SU-DHL-6 (cell line): ENCODE data around the gene WT1.

Experiments
- H2AFZ ChIP-seq: fragments of 200-600 bp; sonication (generic); 2 replicates; pipeline ENCODE4 v1.6.1; 2014; ENCODE audit warnings: low read depth, mild to moderate bottlenecking, moderate library complexity, mixed read lengths, antibody characterized with exemption, low read length; ENCODE audit not compliant: severe bottlenecking
- H3F3A ChIP-seq: fragments of 200-600 bp; shearing (Covaris generic); 2 replicates; pipeline ENCODE4 v1.6.0; 2016; ENCODE audit warnings: antibody characterized with exemption, mild to moderate bottlenecking; ENCODE audit not compliant: insufficient read depth
- H3K27ac ChIP-seq: fragments of 200-600 bp; sonication (generic); 2 replicates; pipeline ENCODE4 v1.5.1; 2016; ENCODE audit warnings: low read depth, mild to moderate bottlenecking, low read length, moderate library complexity, mixed read lengths
- H3K27me3 ChIP-seq: fragments of 200-600 bp; sonication (generic), shearing (Covaris generic); 2 replicates; pipeline ENCODE4 v1.6.0; 2014; ENCODE audit warnings: mild to moderate bottlenecking, low read length
- H3K36me3 ChIP-seq: fragments of 200-600 bp; sonication (generic); 2 replicates; pipeline ENCODE4 v1.6.1; 2014; ENCODE audit warnings: mild to moderate bottlenecking, low read length, mixed read lengths
- H3K4me2 ChIP-seq: fragments of 300-600, 200-600 bp; shearing (Covaris generic), sonication (generic); 2 replicates; pipeline ENCODE4 v1.6.0; 2014; ENCODE audit warnings: low read length, low read depth, mild to moderate bottlenecking; ENCODE audit not compliant: poor library complexity, severe bottlenecking
- H3K4me3 ChIP-seq: fragments of 200-600 bp; sonication (generic); 2 replicates; pipeline ENCODE4 v1.5.1; 2014; ENCODE audit warnings: antibody characterized with exemption, low read length, mild to moderate bottlenecking, mixed read lengths; ENCODE audit not compliant: insufficient read depth, poor library complexity, severe bottlenecking
- H3K79me2 ChIP-seq: fragments of 200-600 bp; sonication (generic); 2 replicates; pipeline ENCODE4 v1.6.1; 2014; ENCODE audit warnings: mild to moderate bottlenecking, low read length, moderate library complexity; ENCODE audit not compliant: insufficient read depth
- H3K9ac ChIP-seq: fragments of 200-600 bp; sonication (generic); 2 replicates; pipeline ENCODE4 v1.7.0; 2014; ENCODE audit warnings: mild to moderate bottlenecking, low read length
- H3K9me2 ChIP-seq: fragments of 200-600 bp; sonication (generic); replicated peaks from 2 replicates; pipeline ENCODE4 v1.6.1; 2014; ENCODE audit warnings: low read length; ENCODE audit not compliant: insufficient read depth
- H3K9me3 ChIP-seq: fragments of 200-600 bp; sonication (generic); 2 replicates; pipeline ENCODE4 v1.6.1; 2014; ENCODE audit warnings: low read length, mixed read lengths; ENCODE audit not compliant: insufficient read depth
- H4K20me1 ChIP-seq: fragments of 200-600 bp; sonication (generic); 2 replicates; pipeline ENCODE4 v1.6.1; 2014; ENCODE audit warnings: low read depth, mild to moderate bottlenecking, antibody characterized with exemption, low read length, moderate library complexity, mixed read lengths
- EZH2phosphoT487 ChIP-seq: fragments of 200-600 bp; sonication (generic), shearing (Covaris generic); conservative IDR thresholded peaks from 2 replicates; pipeline ENCODE4 v1.6.1; 2018; ENCODE audit warnings: mild to moderate bottlenecking, antibody characterized with exemption, low read length, moderate library complexity, mixed read lengths
- TF ChIP-seq, protein P1 (sequence below): fragments of 200-600 bp; sonication (generic); IDR thresholded peaks from one replicate; pipeline ENCODE4 v1.5.1; 2017; ENCODE audit warnings: antibody characterized with exemption, mild to moderate bottlenecking, low read length, moderate library complexity; ENCODE audit not compliant: insufficient read depth, poor library complexity, severe bottlenecking

WT1 gene

GRCh38 chr11:32438866-32439489 lies 3.6 kb upstream of the WT1 start:
- Histone ChIP-seq H3K79me2 (no peaks in the 10 kb centered on the region), H3K4me3 (no peak overlapping the region), H3F3A (no peaks in the 10 kb centered on the region), H4K20me1 (no peaks in the 10 kb centered on the region), H3K4me2 (no peak overlapping the region), H3K27me3 (no peaks in the 10 kb centered on the region), H3K9ac (no peak overlapping the region), H3K9me2 (no peaks in the 10 kb centered on the region), H2AFZ (no peak overlapping the region), H3K27ac (no peak overlapping the region), H3K36me3 (no peaks in the 10 kb centered on the region), H3K9me3 (no peaks in the 10 kb centered on the region)
- no peak for TF ChIP-seq EZH2phosphoT487
- TF ChIP-seq, protein P1, sequence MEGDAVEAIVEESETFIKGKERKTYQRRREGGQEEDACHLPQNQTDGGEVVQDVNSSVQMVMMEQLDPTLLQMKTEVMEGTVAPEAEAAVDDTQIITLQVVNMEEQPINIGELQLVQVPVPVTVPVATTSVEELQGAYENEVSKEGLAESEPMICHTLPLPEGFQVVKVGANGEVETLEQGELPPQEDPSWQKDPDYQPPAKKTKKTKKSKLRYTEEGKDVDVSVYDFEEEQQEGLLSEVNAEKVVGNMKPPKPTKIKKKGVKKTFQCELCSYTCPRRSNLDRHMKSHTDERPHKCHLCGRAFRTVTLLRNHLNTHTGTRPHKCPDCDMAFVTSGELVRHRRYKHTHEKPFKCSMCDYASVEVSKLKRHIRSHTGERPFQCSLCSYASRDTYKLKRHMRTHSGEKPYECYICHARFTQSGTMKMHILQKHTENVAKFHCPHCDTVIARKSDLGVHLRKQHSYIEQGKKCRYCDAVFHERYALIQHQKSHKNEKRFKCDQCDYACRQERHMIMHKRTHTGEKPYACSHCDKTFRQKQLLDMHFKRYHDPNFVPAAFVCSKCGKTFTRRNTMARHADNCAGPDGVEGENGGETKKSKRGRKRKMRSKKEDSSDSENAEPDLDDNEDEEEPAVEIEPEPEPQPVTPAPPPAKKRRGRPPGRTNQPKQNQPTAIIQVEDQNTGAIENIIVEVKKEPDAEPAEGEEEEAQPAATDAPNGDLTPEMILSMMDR: no peak

- Histone ChIP-seq H4K20me1 (no peaks in the 10 kb centered on the region), H3K9me3 (no peaks in the 10 kb centered on the region), H3K27me3 (no peaks in the 10 kb centered on the region), H3K79me2 (no peaks in the 10 kb centered on the region), H2AFZ (no peak overlapping the region), H3K27ac (no peak overlapping the region), H3K9me2 (no peaks in the 10 kb centered on the region), H3K9ac (no peak overlapping the region), H3F3A (no peaks in the 10 kb centered on the region), H3K4me3 (no peak overlapping the region), H3K4me2 (no peak overlapping the region), H3K36me3 (no peaks in the 10 kb centered on the region)
- no peak for TF ChIP-seq EZH2phosphoT487
Observed at GRCh38 chr11:32438346-32438865, 3.1 kb upstream of the WT1 start.

- H4K20me1 ChIP-seq: no peaks in the 10 kb centered on the region
Observed at GRCh38 chr11:32437495-32438345, 2.4 kb upstream of the WT1 start.

More at GRCh38 chr11:32437495-32438345, 2.4 kb upstream of the WT1 start:
- H3K79me2 ChIP-seq: no peaks in the 10 kb centered on the region
- TF ChIP-seq, protein P1: no peak
- TF ChIP-seq EZH2phosphoT487: no peak
- H3K9me2 ChIP-seq: no peaks in the 10 kb centered on the region
- H3F3A ChIP-seq: no peaks in the 10 kb centered on the region
- H3K27me3 ChIP-seq: no peaks in the 10 kb centered on the region
- no peak overlapping the region for H3K4me2 ChIP-seq
- no peak overlapping the region for H3K4me3 ChIP-seq
- H3K9me3 ChIP-seq: no peaks in the 10 kb centered on the region
- no peak overlapping the region for H2AFZ ChIP-seq
- no peaks in the 10 kb centered on the region for H3K36me3 ChIP-seq
- no peak overlapping the region for H3K9ac ChIP-seq
- H3K27ac ChIP-seq: no peak overlapping the region
